NCI-H2171 treated with DMSO at 0.1 percent for 48 hours (cell line): Measurements from ENCODE around the gene RPTOR.
"Not testable (repeated sequence)": the region's sequence is repeated elsewhere in the genome, so short reads cannot be mapped to it uniquely, and the experiment has no call there.

Source experiments
- DNase-seq: peaks from one replicate; lab custom pipeline; 2025; lab: John Stamatoyannopoulos, UW

Gene RPTOR, protein sequence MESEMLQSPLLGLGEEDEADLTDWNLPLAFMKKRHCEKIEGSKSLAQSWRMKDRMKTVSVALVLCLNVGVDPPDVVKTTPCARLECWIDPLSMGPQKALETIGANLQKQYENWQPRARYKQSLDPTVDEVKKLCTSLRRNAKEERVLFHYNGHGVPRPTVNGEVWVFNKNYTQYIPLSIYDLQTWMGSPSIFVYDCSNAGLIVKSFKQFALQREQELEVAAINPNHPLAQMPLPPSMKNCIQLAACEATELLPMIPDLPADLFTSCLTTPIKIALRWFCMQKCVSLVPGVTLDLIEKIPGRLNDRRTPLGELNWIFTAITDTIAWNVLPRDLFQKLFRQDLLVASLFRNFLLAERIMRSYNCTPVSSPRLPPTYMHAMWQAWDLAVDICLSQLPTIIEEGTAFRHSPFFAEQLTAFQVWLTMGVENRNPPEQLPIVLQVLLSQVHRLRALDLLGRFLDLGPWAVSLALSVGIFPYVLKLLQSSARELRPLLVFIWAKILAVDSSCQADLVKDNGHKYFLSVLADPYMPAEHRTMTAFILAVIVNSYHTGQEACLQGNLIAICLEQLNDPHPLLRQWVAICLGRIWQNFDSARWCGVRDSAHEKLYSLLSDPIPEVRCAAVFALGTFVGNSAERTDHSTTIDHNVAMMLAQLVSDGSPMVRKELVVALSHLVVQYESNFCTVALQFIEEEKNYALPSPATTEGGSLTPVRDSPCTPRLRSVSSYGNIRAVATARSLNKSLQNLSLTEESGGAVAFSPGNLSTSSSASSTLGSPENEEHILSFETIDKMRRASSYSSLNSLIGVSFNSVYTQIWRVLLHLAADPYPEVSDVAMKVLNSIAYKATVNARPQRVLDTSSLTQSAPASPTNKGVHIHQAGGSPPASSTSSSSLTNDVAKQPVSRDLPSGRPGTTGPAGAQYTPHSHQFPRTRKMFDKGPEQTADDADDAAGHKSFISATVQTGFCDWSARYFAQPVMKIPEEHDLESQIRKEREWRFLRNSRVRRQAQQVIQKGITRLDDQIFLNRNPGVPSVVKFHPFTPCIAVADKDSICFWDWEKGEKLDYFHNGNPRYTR (N-terminal part only)

DNA sequence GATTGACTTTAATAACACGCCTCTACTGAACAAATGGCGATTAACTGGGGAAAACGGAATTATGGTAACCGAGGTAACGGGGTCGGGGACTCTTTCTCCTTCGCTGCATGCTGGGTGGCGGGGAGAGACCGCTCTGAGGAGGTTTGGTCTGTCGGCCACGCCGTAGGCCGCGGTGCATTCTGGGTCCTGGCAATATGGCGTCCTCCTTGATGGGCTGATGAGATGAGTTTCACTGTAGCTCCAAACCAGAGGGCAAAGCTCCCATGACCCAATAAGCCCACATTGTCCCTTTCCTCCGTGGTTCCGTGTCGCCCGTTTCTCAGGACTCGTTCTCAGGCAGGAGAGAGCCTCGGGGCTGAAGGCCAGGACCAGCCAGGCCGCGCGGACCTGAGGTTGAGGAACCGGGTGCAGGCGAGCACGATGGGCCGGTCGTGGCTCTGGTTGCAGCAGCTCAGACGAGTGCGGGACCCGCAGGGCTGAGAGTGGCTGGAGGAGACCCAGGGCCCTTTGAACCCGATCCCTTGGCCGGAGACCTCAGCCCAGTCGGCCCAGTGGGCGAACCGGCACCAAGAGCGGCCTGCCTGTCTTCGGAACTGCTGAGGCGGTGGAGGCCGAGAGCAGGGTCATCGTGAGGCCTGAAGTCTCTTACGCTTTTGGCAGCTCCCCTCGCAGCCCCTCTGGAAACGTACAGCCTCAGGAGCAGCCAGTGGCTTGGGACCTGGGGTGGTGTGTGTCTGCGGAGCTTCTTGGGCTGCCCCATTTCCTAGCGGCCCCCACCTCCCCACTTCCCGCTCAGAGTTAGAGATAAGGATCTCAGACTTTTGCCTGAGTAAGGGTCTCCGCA is at the start of gene RPTOR:
Gene RPTOR (plus strand): TSS at position 184 of the 844 bp plus-strand sequence. CDS start 792 bp downstream, outside the sequence.
- peak; percentile 89 for DNase-seq

DNA sequence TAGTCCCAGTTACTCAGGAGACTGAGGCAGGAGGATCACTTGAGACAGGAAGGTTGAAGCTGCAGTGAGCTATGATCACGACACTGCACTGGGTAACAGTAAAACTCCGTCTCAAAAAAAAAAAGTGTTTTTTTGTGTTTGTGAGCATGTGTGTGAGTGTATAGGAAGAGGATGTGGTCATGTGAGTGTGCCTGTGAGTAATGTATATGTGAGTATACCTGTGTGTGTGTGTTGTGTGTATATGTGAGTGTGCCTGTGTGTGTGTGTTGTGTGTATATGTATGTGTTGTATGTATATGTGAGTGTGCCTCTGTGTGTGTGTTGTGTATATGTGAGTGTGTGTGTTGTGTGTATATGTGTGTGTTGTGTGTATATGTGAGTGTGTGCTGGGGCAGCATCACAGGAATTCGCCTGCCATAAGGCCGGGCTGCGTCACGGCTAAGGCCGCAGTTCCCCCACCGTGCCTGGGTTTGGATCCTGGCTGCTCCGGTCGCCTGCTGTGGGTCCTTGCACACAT is 46.9 kb upstream of the RPTOR start:
- DNase-seq: peak; percentile 29

DNA sequence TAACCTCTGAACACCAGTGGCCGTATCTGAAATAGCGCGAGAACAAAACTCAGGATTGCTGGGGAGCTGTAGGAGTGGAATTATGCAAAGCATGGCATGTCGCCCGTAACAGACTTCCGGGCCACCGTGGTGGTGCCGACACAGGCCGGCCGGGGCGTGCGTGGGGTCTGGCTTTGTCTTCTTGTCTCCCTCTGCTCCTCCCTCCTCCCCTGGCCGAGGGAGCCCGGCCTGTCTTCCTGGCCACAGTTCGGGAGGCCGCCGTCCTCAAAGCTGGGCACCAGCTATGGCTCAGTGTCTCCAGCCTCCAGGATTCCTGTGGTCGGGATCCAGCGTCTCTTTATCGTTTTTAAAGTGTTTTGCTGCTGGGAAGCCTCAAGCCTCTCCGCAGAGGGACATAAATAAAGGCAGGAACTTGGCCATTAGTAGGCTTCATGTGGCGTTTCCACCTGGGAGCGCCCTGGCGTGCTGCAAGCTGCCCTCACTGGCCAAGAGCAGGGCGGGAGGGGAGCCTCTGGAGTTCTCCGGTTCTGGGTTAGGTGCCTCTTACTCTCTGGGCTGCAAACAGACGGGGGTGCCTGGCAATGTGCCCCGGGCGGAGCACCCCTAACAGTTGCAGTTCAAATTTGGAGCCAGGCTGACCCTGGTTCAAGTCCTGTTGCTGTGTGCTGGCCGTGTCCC is 46.3 kb upstream of the RPTOR start:
- DNase-seq: no peak

DNA sequence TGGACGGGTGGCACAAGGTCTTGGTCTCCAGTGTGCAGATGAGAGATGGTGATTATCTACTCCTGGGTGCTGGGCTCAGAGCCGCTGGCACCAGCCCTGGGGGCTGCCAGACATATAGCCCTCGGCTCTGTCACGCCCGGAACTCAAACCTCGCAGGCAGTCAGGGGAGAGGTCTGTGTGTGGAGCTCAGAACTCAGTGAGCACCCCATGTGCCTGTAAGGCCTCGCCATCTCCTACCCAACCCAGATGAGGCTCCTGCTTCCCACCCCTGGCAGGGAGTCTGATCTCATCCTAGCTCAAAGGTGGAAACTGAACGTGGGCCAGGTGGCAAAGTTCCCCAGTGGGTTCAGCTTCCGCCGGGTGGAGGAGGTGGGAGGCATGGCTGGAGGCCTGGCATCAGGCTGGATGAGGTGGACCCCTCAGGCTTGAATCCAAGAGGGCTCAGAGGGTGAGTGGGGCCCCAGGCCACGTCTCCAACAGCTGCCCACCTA is 45.7 kb upstream of the RPTOR start:
- DNase-seq: no peak

DNA sequence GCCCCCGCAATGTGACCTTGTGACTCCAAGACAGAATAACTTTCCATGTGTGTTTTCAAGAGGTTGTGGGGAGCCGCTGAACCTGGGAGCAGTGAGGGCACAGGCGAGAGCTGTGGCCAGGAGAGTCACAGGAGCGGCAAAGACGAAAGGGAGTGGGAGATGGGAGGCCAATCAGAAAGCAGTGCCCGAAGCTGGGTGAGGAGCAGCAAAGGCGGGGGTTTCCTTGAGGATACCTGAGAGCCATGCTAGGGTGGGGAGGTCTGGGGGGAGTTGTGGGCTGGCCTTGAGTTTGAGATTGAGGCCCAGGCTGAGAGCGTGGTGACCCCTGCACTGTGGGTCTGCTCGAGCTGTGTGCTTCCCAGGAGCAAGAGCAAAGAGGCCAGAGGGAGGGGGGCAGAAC is 45.1 kb upstream of the RPTOR start:
- DNase-seq: no peak

DNA sequence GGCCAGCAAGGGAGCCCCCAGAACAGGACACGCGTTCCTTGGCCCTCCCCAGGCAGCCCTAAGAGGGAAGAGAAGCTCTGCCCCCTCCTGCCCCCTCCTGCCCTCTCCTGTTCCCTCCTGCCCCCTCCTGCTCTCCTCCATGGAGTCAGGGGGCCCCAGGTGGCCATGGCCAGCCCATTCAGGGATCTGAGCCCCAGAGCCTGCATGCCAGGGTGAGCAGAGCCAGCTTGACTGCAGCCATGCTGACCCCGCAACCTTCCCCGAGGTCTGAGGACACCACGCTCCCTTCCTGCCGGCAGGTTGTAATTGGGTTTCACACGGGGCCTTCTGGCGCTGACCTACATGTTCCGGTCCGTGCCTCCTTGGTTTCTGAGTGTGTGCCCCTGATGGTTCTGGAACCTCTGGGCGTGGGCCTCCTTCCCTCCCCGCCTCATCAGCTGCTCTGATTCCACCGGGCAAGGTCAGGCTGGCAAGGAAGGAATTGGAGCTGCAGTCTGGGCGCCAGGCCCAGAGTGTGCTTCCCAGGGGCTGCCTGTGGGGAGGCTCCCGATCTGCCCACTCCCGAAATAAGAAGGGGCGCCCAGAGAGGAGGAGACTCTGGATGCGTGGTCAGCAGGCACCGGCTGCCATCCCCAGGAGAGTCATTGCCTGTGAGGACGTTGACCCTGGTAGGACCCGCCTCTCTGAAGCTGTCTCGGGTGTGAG is 44.5 kb upstream of the RPTOR start:
- peak; percentile 25 for DNase-seq

DNA sequence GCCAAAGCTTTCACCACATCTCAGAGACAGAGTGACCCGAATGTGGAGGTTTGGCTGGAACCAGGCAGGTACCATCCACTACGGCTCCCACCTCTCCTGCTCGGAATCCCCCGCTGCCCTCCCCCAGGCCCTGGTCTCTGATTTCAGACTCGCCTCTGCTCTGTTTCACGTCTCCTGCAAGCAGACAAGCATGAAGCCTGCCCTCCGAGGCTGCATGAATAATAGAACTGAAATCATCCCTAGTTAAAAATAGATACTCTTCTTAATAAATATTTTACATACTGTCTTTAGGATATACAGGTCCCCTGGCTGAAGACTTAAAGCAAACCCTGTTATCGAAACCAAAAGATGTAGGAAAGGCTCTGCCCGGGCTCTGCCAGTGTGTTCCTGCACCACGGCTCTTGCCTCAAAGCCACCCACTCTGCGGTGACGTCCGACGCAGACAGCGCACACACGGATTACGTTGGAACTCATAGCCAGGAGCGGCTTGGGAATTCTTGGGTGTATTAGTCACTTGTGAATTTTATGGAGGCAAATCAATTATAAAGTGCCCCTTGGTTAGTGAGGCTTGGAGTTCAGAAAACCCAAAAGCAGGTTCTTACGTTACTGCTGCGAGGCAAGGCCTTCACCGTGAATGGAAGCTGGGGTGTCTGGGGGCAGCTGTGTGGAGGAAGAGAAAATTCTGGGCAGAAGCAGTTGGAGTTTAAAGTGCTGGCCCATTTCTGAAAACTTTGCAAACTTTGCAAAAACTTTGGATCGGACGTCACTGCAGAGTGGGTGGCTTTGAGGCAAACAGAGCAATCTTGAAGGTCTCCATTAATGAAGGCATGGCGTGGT is 42.7 kb upstream of the RPTOR start:
- peak; percentile 72 for DNase-seq

DNA sequence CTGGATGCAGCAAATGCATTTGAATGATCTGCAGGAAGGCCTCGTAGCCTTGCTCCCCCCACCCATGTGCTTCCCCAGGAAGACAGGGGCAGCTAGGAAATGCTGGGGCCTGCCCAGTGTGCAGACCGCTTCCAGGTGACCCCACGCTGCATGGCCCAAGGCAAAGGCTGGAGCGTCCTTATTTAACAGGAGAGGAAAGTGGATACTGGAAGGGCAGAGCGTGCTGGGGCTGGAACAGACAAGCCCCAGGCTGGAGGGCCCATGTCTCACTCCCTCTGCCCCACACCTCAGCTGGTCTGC is 42.1 kb upstream of the RPTOR start:
- no peak for DNase-seq

DNA sequence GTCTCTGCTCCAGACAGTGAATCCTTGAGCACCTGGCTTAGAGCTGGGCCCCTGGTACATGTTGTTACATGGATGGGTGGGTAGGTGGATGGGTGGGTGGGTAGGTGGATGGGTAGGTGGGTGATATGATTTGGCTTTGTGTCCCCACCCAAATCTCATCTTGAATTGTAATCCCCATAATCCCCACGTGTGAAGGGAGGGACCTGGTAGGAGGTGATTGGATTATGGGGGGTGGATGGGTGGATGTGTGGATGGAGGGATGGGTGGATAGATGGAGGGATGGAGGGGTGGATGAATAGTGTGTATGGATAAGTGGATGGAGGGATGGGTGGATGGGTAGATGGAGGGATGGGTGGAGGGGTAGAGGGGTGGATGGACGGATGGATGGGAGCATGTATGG is 41.6 kb upstream of the RPTOR start:
- no peak for DNase-seq

DNA sequence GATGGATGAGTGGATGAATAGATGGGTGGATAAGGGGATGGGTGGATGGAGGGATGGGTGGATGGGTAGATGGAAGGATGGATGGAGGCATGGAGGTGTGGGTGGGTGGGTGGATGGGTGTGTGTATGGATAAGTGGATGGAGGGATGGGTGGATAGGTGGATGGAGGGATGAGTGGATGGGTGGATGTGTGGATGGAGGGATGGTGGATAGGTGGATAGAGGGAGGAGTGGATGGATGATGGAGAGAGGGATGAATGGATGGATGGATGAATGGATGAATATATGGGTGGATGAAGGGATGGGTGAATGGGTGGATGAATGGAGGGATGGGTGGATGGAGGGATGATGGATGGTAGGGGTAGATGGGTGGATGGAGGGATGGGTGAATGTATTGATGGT is 40.7 kb upstream of the RPTOR start:
- no peak for DNase-seq

DNA sequence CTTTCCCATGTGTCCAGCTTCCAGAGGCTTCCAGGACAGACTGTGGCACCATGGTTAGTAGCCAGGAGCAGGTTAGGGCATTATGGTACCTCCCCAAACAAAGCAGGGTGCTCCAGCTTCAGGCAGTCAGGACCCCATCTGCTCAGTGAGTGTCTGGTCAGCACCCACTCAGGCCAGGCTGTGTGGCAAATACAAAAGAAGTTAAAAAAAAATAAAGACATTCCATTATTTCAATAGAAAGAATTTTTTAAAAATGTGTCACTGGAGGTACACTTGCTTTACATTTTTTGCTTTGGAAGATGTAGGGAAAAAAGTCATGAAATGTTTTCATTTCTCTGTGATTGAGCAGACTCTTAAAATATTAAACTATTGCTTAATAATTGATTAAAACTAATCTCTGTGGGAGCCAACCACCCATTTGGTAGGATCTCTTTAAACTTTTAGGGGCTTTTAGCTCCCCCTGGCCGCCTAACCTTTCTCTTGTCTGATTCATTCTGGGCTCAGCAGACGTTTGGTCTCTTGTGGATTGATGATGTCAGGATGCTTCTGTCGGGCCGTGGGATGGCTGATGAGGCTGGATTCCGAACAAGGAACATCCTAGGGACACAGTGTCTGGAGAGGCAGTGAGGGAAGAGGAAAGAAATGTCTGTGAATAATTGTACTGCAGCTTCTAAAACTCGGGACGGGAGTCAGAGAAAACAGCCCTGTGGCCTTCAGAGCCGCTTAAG is 39.8 kb upstream of the RPTOR start:
- peak; percentile 26 for DNase-seq

DNA sequence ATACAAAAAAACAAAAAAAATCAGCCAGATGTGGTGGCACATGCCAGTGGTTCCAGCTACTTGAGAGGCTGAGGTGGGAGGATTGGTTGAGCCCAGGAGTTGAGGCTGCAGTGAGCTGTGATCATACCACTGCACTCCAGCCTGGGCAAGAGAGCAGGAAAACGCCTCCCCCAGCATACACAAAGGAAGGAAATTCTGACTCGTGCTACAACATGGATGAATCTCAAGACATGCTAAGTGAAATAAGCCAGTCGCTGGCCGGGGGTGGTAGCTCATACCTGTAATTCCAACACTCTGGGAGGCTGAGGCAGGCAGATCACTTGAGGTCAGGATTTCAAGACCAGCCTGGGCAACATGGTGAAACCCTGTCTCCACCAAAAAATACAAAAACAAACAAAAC is 37.5 kb upstream of the RPTOR start:
- DNase-seq: not testable (repeated sequence)

DNA sequence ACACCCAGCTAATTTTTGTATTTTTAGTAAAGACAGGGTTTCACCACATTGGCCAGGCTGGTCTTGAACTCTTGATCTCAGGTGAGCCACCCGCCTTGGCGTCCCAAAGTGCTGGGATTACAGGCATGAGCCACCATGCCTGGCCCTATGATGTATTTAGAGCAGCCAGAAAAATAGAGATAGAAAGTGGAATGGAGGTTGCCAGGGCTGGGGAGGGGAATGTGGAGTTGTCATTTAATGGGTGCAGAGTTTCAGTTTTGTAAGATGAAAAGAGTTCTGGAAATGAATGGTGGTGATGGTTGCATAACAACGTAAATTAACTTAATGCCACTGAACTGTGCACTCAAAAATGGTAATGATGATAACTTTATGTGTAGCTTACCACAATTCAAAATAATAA is 36.7 kb upstream of the RPTOR start:
- no peak for DNase-seq

DNA sequence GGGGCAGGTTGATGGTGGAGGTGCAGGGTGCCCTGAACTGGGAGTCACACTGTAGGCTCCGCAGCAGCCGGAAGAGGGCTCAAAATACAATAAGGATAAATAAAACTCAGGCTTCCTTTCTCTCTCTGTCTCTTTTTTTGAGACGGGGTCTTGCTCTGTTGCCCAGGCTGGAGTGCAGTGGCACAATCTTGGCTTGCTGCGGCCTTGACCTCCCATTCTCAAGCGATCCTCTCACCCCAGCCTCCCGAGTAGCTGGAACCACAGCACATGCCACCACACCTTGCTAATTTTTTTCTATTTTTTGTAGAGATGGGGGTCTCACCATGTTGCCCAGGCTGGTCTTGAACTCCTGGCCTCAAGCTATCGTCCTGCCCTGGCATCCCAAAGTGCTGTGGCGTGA is 35.3 kb upstream of the RPTOR start:
- DNase-seq: no peak

DNA sequence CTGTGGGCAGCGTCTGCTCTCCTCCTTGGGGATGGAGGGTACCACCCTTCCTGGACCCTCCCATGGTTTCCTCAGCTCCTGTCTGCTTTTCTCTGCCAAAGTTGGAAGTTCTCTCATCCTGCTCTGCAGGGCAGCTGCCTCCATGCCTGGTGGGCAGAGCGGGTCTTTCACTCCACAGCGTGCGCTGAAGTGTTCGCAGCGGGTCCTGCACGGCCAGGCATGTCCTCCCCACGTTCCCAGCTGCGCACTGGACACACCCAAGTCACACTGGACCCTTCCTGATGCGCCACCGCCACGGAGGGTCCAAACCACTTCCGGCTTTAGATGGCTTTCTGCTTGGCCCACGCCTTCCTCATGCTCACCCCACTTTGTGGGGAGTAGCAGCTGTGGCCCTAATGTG is 34.5 kb upstream of the RPTOR start:
- no peak for DNase-seq

DNA sequence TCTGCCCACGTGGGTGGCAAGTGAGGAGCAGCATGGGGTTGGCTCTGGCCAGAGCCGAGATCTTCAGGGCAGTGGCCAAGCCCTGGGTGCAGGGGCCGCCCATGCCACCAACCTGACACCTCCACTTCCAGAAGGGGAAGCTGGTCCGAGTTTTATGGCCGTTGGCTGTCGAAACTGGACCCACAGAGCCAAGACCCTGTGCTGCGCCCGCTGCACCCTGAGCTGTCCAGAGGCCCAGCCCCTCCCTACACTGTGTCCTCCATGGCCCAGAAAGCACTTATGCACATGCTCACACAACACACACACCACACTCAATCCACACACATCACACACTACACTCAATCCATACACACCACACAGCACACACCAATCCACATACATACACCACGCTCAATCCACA is 33.9 kb upstream of the RPTOR start:
- DNase-seq: no peak

DNA sequence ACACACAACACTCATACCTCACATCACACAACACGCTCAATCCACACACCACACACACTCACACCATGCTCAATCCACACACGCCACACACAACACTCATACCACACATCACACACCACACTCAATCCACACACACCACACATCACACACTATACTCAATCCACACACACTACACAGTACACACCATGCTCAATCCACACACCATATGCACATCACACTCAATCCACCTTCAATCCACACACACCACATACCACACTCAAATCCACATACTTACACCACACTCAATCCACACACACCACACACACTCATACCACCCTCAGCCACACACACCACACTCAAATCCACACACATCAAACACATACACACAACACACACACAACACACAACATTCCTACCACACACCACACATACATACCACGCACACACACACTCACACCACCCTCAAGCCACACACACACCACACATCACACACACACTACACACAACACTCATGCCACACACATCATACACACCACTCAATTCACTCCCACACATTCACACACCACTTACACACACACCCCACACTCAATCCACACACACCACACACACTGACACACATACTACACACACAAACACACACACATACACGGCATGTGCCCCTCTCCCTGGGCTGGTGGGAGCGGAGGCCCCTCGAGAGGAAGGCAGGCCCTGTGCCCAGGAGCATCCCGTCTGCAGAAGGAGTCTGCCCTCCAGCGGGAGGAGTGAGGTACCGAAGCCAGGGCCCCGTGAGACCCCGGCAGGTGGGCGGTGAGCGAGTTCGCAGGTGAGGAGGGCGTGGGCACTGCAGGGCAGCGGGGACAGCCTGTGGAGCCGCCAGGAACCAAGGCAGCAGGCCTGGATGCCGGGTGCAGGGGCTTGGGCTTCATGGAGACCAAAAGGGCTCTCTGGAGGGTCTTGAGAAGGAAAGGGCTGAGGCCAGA is 33.1 kb upstream of the RPTOR start:
- DNase-seq: no peak

DNA sequence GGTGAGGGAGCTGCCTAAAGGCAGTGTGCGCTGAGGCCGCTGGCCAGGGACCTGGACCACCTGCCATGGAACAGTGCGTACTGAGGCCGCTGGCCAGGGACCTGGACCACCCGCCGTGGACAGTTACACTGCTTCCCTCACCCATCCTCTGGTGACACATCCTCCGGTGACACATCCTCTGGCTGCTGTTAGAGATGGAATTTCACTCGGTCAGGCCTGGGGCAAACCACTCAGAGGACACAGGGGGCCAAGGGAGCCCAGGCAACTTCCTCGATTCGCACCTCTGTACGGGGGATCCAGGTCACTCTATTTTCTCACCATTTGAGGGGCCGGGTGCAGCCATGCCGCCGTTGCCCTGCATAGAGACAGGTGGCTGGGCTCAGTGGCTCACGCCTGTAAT is 32.4 kb upstream of the RPTOR start:
- DNase-seq: no peak
